K562 (cell line): ENCODE data around the gene TLN1. TPM values are rescaled to one million over a fixed set of nuclear protein-coding genes. Genes with fewer than 3 reads are reported as not detected.
A peak's percentile ranks its signal among the peaks of the same experiment; 100 is the strongest.

Source experiments
- ATAC-seq: fragments of 200-7000 bp; cut with Tn5 transposase; 3 replicates; pipeline ENCODE4 v1.9.1; 2020; ENCODE audit warnings: moderate library complexity
- BruUV-seq: library from RNA; stranded (reverse); fragments of 400-500 nt; replicated peaks from 2 replicates; lab custom pipeline; 2021; lab: Mats Ljungman, UMichigan
- CTCF ChIA-PET: fragments of 300-600 bp; formaldehyde crosslinking; extraction: SDS; loops from one replicate; lab custom pipeline; 2021; ENCODE audit warnings: low intra/inter-chr PET ratio; lab: Yijun Ruan, JAX
- POLR2A ChIA-PET: fragments of 300-600, 350-650 bp; sonication (Branson Sonifier 250); formaldehyde crosslinking; extraction: SDS; loops from one replicate; lab custom pipeline; 2021; ENCODE audit warnings: antibody characterized with exemption, inconsistent platforms; lab: Yijun Ruan, JAX
- DNase-seq, 4 experiments: peaks; one replicate each; pipeline versions ENCODE4 v3.0.0 to v3.0.0-alpha.2; 2011 to 2018; ENCODE audit warnings: low spot score in 3 of 4, mixed read lengths in 3 of 4; ENCODE audit errors: extremely low read depth in 1 of 4
- FAIRE-seq: peaks from 2 replicates; lab custom pipeline; 2011; peaks lifted over from hg19 to GRCh38; lab: Jason Lieb, UNC
- H2AFZ ChIP-seq: 2 replicates; pipeline ENCODE4 v1.6.0; 2011; ENCODE audit warnings: low read depth, low read length, control low read depth, inconsistent platforms
- H3K27ac ChIP-seq: fragments of 200-600 bp; 3 replicates; pipeline ENCODE4 v1.8.0; 2011; ENCODE audit warnings: low read depth, mild to moderate bottlenecking, control low read depth, inconsistent platforms, low read length, moderate library complexity, mixed read lengths; ENCODE audit errors: extremely low read depth
- H3K27me3 ChIP-seq, 2 experiments: fragments of 300-600 bp in 1 of 2; 2 replicates in 1 of 2; 3 replicates in 1 of 2; pipeline versions ENCODE4 v1.6.0 to v1.8.0; 2011; ENCODE audit warnings: inconsistent platforms in 2 of 2, low read length in 2 of 2, mild to moderate bottlenecking in 1 of 2, mixed read lengths in 1 of 2, moderate library complexity in 1 of 2; ENCODE audit not compliant: control insufficient read depth in 2 of 2, insufficient read depth in 2 of 2
- H3K36me3 ChIP-seq: fragments of 300-600 bp; 3 replicates; pipeline ENCODE4 v1.8.0; 2011; ENCODE audit warnings: mild to moderate bottlenecking, low read length, inconsistent platforms; ENCODE audit not compliant: control insufficient read depth, insufficient read depth
- H3K4me1 ChIP-seq, 2 experiments: fragments of 200-600 bp in 1 of 2; replicated peaks in 1 of 2; 2 replicates in 1 of 2; 3 replicates in 1 of 2; pipeline versions ENCODE4 v1.5.1 to v1.8.0; 2011; ENCODE audit warnings: inconsistent platforms in 2 of 2, low read length in 2 of 2, mild to moderate bottlenecking in 1 of 2, mixed read lengths in 1 of 2, moderate library complexity in 1 of 2; ENCODE audit not compliant: control insufficient read depth in 2 of 2, insufficient read depth in 2 of 2
- H3K4me2 ChIP-seq: 2 replicates; pipeline ENCODE4 v1.6.1; 2011; ENCODE audit warnings: low read length, control low read depth, inconsistent platforms, mixed read lengths; ENCODE audit not compliant: insufficient read depth
- H3K4me3 ChIP-seq: fragments of 200-600 bp; sonication (generic), shearing (Covaris generic); 2 replicates; pipeline ENCODE4 v1.5.1; 2016; ENCODE audit warnings: control low read depth, inconsistent platforms
- H3K79me2 ChIP-seq: fragments of 200-600 bp; 3 replicates; pipeline ENCODE4 v1.8.0; 2011; ENCODE audit warnings: low read length, inconsistent platforms; ENCODE audit not compliant: control insufficient read depth, insufficient read depth
- H3K9ac ChIP-seq, 2 experiments: 2 replicates each; pipeline versions ENCODE4 v1.6.0 to v1.6.1; 2011; ENCODE audit warnings: low read depth in 2 of 2, low read length in 2 of 2, control low read depth in 1 of 2, inconsistent platforms in 1 of 2, mild to moderate bottlenecking in 1 of 2, mixed read lengths in 1 of 2; ENCODE audit not compliant: insufficient read depth in 1 of 2
- H3K9me1 ChIP-seq: one replicate; pipeline ENCODE4 v1.6.0; 2011; ENCODE audit warnings: inconsistent platforms, mild to moderate bottlenecking, low read length, moderate library complexity; ENCODE audit not compliant: control insufficient read depth, insufficient read depth
- H3K9me3 ChIP-seq: replicated peaks from 2 replicates; pipeline ENCODE4 v1.5.1; 2011; ENCODE audit warnings: low read depth, low read length, inconsistent platforms; ENCODE audit not compliant: control insufficient read depth, insufficient read depth
- H4K20me1 ChIP-seq: replicated peaks from 2 replicates; pipeline ENCODE4 v1.6.1; 2011; ENCODE audit warnings: low read length, inconsistent platforms, mixed read lengths; ENCODE audit not compliant: control insufficient read depth, insufficient read depth
- ETV1 ChIP-seq: fragments of 450-650 bp; conservative IDR thresholded peaks from 2 replicates; pipeline ENCODE4 v1.6.1; 2016; ENCODE audit warnings: missing genetic modification characterization, control low read depth, low read depth, missing compliant biosample characterization
- MYBL2 ChIP-seq, 2 experiments: fragments of 450-650 bp in 1 of 2; sonication (generic) in 1 of 2; formaldehyde crosslinking in 1 of 2; IDR thresholded peaks; 2 replicates each; pipeline versions ENCODE4 v1.6.1 to v1.8.1; 2017 to 2022; ENCODE audit warnings: borderline replicate concordance in 1 of 2, inconsistent platforms in 1 of 2, low read depth in 1 of 2, mild to moderate bottlenecking in 1 of 2, missing genetic modification reagents in 1 of 2, moderate library complexity in 1 of 2
- NCOA2 ChIP-seq, 2 experiments: fragments of 450-650 bp; IDR thresholded peaks; 2 replicates each; pipeline ENCODE4 v1.6.1; 2018; ENCODE audit warnings: mild to moderate bottlenecking in 2 of 2, moderate library complexity in 1 of 2; ENCODE audit not compliant: partially characterized antibody in 2 of 2
- THRA ChIP-seq: fragments of 450-650 bp; IDR thresholded peaks from 2 replicates; pipeline ENCODE4 v1.6.1; 2017; ENCODE audit warnings: mild to moderate bottlenecking, moderate library complexity
- WGBS: fragments of 100-300 bp; shearing (Covaris generic); methylation state at CpG from one replicate; pipeline ENCODE4 v1.1.6; 2016; ENCODE audit warnings: low coverage, mixed read lengths; ENCODE audit not compliant: insufficient coverage; ENCODE audit errors: missing lambda C conversion rate; 5-methylcytosine and 5-hydroxymethylcytosine counted together
- in situ Hi-C: fragments of 300-500 bp; cut with MboI; formaldehyde crosslinking; loops from 4 replicates; pipeline ENCODE4 v1.15.0; 2018; ENCODE audit warnings: inconsistent platforms, mixed read lengths
- intact Hi-C: fragments of 100-400 bp; cut with micrococcal nuclease; formaldehyde crosslinking; loops from 2 replicates; pipeline ENCODE4 v1.14.2; 2022
- polyA plus RNA-seq, 8 experiments: library from polyadenylated mRNA; depleted of rRNA in 4 of 8; stranded (reverse) in 5 of 8; unstranded in 3 of 8; fragments of >200 nt; fragmentation: Nextera tagmentation in 2 of 8; fragmentation: Illumina TruSeq in 1 of 8; extraction: Ambion mirVana in 2 of 8; extraction: Trizol in 1 of 8; gene quantifications; 2 replicates each; pipeline versions ENCODE4 v1.2.1 to v1.2.3, GENCODE V29; 2011 to 2014; ENCODE audit warnings: inconsistent platforms in 1 of 8, missing spikeins in 1 of 8
- total RNA-seq, 7 experiments: library from RNA; depleted of rRNA in 6 of 7; stranded (reverse); fragments of >200 nt in 6 of 7; fragmentation: Illumina TruSeq in 2 of 7; extraction: Trizol in 2 of 7; gene quantifications; 2 replicates each; pipeline versions ENCODE4 v1.2.1 to v1.2.3, GENCODE V29; 2011 to 2021; ENCODE audit warnings: low replicate concordance in 1 of 7

TLN1 gene
- total and polyA plus RNA-seq, 9 of the 15 experiments (the other 6 are each of a cell fraction or from before 2014, with no cell fraction given) = 3.6 to 240 (median 54.8) TPM

GRCh38 chr9:35697486-35697885 lies 34.5 kb downstream of the TLN1 start:
- no peak for FAIRE-seq
- BruUV-seq = TSS peak; percentile 89

More at GRCh38 chr9:35697486-35697885, 34.5 kb downstream of the TLN1 start:
- Histone ChIP-seq H3K79me2 (no peaks in the 10 kb centered on the region), H3K27me3 (no peaks in the 10 kb centered on the region), H3K36me3 (peaks cover 67% of the 10 kb centered on the region), H4K20me1 (no peaks in the 10 kb centered on the region), H3K9me3 (no peaks in the 10 kb centered on the region), H2AFZ (no peak overlapping the region), H3K4me1 (no peaks in the 10 kb centered on the region; a peak in 2 of 5 replicates), H3K9me1 (no peaks in the 10 kb centered on the region), H3K4me3 (no peak overlapping the region), H3K4me2 (no peak overlapping the region), H3K9ac (no peak overlapping the region), H3K27ac (no peak overlapping the region)
- ATAC-seq = no peak; the same call in 2 of the 3 replicates
- WGBS = 85% methylated on average over 7 of the region's 14 CpGs
- no peak for DNase-seq
- in situ Hi-C loops = no loop called here
- intact Hi-C loops = loop anchor here (2.0 to 5.0 kb wide), 2 partner anchors 31 to 40 kb away; partner anchors contain the start of genes CCDC107 and RMRP
- no peak for TF ChIP-seq THRA
- TF ChIP-seq MYBL2 (IDR thresholded peaks at IDR 0.05; ENCODE audit: low read depth) = no peak
- no peak for TF ChIP-seq MYBL2 (CRISPR knock-in tag; IDR thresholded peaks at IDR 0.05; ENCODE audit: borderline replicate concordance)
- TF ChIP-seq ETV1 (tag) = no peak
- TF ChIP-seq NCOA2 (IDR thresholded peaks at IDR 0.05; ENCODE audit: partially characterized antibody in 2 of 2) = no peak
- CTCF ChIA-PET = no interaction called here
- POLR2A ChIA-PET = interaction anchor here (0.6 to 1.9 kb wide), 4 partner anchors 10 to 48 kb away, joined by 3 to 8 read pairs (median 3); partner anchors contain the start of genes CCDC107 and RMRP
